Renal pelvis (tissue), 3 donors: ENCODE data around the gene GPAT2. TPM values are rescaled to one million over a fixed set of nuclear protein-coding genes. Genes with fewer than 3 reads are reported as not detected.

Experiments
- polyA plus RNA-seq, 3 donors: library from polyadenylated mRNA; unstranded; fragments of 120-200 nt; gene quantifications; one replicate each; pipeline ENCODE4 v1.2.1, GENCODE V29; 2013; ENCODE audit not compliant: insufficient read length in 3 of 3

GPAT2 gene
- polyA plus RNA-seq, 3 donors: 0.71 to 4.0 (median 2.8) TPM

Other genes with a start within 250 kb of the GPAT2 start
- gene ANKRD36C, start 43.1 kb downstream of the GPAT2 start, polyA plus RNA-seq: 10 to 100 TPM; 11.6 to 31.9 (median 29.1) TPM
- 1 to 10 TPM; 3.9 to 5.9 (median 5.3) TPM for gene ADRA2B, start 81.7 kb upstream of the GPAT2 start, polyA plus RNA-seq
- gene ASTL, start 103.6 kb upstream of the GPAT2 start, polyA plus RNA-seq: under 1 TPM in 2 of 3 donors, not detected in 1; 0.18 to 0.23 TPM
- 1 to 10 TPM; 3.1 to 4.9 (median 3.7) TPM for gene DUSP2, start 110.5 kb upstream of the GPAT2 start, polyA plus RNA-seq
- 100 to 1,000 TPM; 142 to 163 (median 144) TPM for gene STARD7, start 173.9 kb upstream of the GPAT2 start, polyA plus RNA-seq
- 10 to 100 TPM; 44.8 to 48.3 (median 45.2) TPM for gene TMEM127, start 231.1 kb upstream of the GPAT2 start, polyA plus RNA-seq
- 10 to 100 TPM; 55.7 to 82.8 (median 80.3) TPM for gene CIAO1, start 231.3 kb upstream of the GPAT2 start, polyA plus RNA-seq